ENCODE results near the gene LTBP3. TPM values are rescaled to one million over a fixed set of nuclear protein-coding genes. Genes with fewer than 3 reads are reported as not detected.

The LTBP3 gene
- total RNA-seq, 1 experiment from 2014 or later = 248 TPM

DNA sequence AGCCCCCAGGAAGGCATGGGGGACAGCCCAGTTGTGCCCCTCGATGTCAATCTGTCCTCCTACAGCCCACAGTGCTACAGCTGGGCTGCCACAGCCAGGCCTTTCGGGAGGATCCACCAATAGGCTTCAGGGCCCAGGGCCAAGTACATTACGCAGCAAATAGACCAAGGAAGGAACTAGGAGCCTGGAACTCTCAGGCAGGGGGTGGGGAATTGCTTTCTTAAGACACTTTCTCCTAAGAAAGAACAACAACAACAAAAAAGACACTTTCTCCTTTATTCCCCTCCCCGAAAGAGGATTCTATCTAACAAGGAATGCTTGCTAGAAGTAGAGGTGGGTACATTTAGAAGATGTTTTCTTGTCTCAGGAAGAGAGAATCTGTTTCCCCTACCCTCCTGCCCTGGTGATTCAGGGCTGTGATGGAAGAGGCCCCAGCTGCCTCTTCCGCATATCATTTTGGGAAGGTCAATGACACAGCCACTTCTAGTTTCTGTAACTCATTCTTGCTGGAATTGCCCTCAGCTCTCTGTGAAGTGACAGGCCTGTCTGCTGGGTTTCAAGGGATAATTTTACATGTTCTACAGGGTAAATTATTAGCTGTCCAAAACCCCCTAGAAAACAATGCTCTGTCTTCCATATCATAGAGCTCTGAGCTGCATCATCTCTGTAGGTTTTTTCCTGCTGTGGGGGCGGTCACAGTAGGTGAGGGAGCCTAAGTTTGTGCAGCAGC, 65.4 kb downstream of the LTBP3 start:
- intact Hi-C loops (cut with micrococcal nuclease) = no loop called here
- peak overlapping the region; percentile 26 to 43 for H3K4me3 ChIP-seq (replicated peaks in 1 of 2; ENCODE audit: low read depth in 1 of 2, low read length in 2 of 2)
- H3K9me3 ChIP-seq (ENCODE audit: control insufficient read depth in 1 of 2, insufficient read depth in 1 of 2, low read depth in 1 of 2, low read length in 2 of 2) = no peaks in the 10 kb centered on the region
- H4K20me1 ChIP-seq (ENCODE audit: insufficient read depth) = no peaks in the 10 kb centered on the region
- peaks cover 91 to 96% of the 10 kb centered on the region in 2 experiments for H3K4me1 ChIP-seq (ENCODE audit: control insufficient read depth in 1 of 2, insufficient read depth in 2 of 2, low read length in 2 of 2)
- ChIA-PET POLR2A (interaction anchor here (0.8 to 26.7 kb wide), 4 partner anchors 10 to 110 kb away, joined by 3 to 1499 read pairs (median 742); partner anchors contain the start of genes MALAT1, NEAT1 and SLC25A45), CTCF (interaction anchor here (0.9 to 2.4 kb wide), 8 partner anchors 9 to 24 kb away, joined by 3 to 12 read pairs (median 6); no protein-coding TSS in a partner anchor), RAD21 (ENCODE audit: low non-redundant PET in 1 of 2, low total read pairs in 2 of 2, uncharacterized antibody in 2 of 2, unreplicated experiment in 2 of 2) (interaction anchor here (1.1 to 1.4 kb wide), 3 partner anchors 24 to 110 kb away, joined by 3 read pairs; partner anchors contain the start of gene NEAT1 (in 1 of the 2))
- no peaks in the 10 kb centered on the region for H3K27me3 ChIP-seq (ENCODE audit: insufficient read depth, low read length)
- peak; percentile 28 for ATAC-seq
- H3K79me2 ChIP-seq (ENCODE audit: insufficient read depth, low read length) = peaks cover 24% of the 10 kb centered on the region
- DNase-seq (ENCODE audit: low read depth, low spot score) = no peak
- peak overlapping the region; percentile 98 for H3K27ac ChIP-seq (ENCODE audit: low read depth, low read length)
- H2AFZ ChIP-seq (ENCODE audit: low read depth, low read length, poor library complexity, severe bottlenecking) = no peak overlapping the region
- no peaks in the 10 kb centered on the region for H3K9me2 ChIP-seq (ENCODE audit: insufficient read depth)
- TF ChIP-seq, protein P1, sequence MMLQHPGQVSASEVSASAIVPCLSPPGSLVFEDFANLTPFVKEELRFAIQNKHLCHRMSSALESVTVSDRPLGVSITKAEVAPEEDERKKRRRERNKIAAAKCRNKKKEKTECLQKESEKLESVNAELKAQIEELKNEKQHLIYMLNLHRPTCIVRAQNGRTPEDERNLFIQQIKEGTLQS (IDR thresholded peaks at IDR 0.05) = no peak
- no peak for TF ChIP-seq EZH2 (IDR thresholded peaks at IDR 0.05)
- no peak for TF ChIP-seq EGR1 (IDR thresholded peaks at IDR 0.05; ENCODE audit: low read depth)
- TF ChIP-seq SRF (IDR thresholded peaks at IDR 0.05; ENCODE audit: low read depth) = no peak
- peak; percentile 5 for TF ChIP-seq POLR2A (IDR thresholded peaks at IDR 0.05; ENCODE audit: borderline replicate concordance, extremely low read depth, insufficient read depth, insufficient read length)
- TF ChIP-seq POLR2AphosphoS5 (IDR thresholded peaks at IDR 0.05; ENCODE audit: low read depth, low read length) = peak; percentile 61
- no peak for TF ChIP-seq RAD21 (IDR thresholded peaks at IDR 0.05; ENCODE audit: low read depth)
- no peaks in the 10 kb centered on the region for H3K36me3 ChIP-seq (ENCODE audit: control insufficient read depth in 1 of 2, insufficient read depth in 2 of 2, low read length in 2 of 2)
- TSS peak; percentile 6 for BruUV-seq (replicated peaks)
- H3K9ac ChIP-seq (ENCODE audit: low read length) = peak overlapping the region; percentile 67
- peak overlapping the region; percentile 77 for H3K4me2 ChIP-seq (ENCODE audit: low read length)

DNA sequence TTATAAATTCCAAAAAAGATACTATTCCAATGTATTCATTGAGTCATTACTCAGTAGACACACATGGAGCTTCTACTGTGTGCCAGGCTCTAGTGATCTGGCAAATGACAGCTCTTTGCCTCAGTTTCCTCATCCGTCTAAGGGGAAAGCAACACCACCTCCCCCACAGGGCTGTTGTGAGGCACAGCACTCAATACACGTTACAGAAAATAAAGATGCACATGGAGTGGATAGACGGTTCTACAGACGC, 65.8 kb downstream of the LTBP3 start:
- H3K27me3 ChIP-seq (ENCODE audit: insufficient read depth, low read length) = no peaks in the 10 kb centered on the region
- no peak for TF ChIP-seq CEBPB (IDR thresholded peaks at IDR 0.05; ENCODE audit: low read depth)
- no peaks in the 10 kb centered on the region for H3K9me2 ChIP-seq (ENCODE audit: insufficient read depth)
- no peaks in the 10 kb centered on the region for H3K36me3 ChIP-seq (ENCODE audit: control insufficient read depth in 1 of 2, insufficient read depth in 2 of 2, low read length in 2 of 2)
- CTCF ChIA-PET = interaction anchor here (0.9 to 2.4 kb wide), 5 partner anchors 10 to 24 kb away, joined by 3 to 12 read pairs (median 6); no protein-coding TSS in a partner anchor
- peaks cover 93 to 98% of the 10 kb centered on the region in 2 experiments for H3K4me1 ChIP-seq (ENCODE audit: control insufficient read depth in 1 of 2, insufficient read depth in 2 of 2, low read length in 2 of 2)
- H3K27ac ChIP-seq (ENCODE audit: low read depth, low read length) = peak overlapping the region; percentile 98
- ATAC-seq = 0 out of 2 replicates have a peak, but pooled peaks have one; percentile 0
- H3K9ac ChIP-seq (ENCODE audit: low read length) = peak overlapping the region; percentile 67
- H3K9me3 ChIP-seq (ENCODE audit: control insufficient read depth in 1 of 2, insufficient read depth in 1 of 2, low read depth in 1 of 2, low read length in 2 of 2) = no peaks in the 10 kb centered on the region
- intact Hi-C loops (cut with micrococcal nuclease) = no loop called here
- H3K79me2 ChIP-seq (ENCODE audit: insufficient read depth, low read length) = peaks cover 22% of the 10 kb centered on the region
- BruUV-seq (replicated peaks) = no TSS peak
- no peak for DNase-seq (ENCODE audit: low read depth, low spot score)
- H2AFZ ChIP-seq (ENCODE audit: low read depth, low read length, poor library complexity, severe bottlenecking) = no peak overlapping the region
- no peaks in the 10 kb centered on the region for H4K20me1 ChIP-seq (ENCODE audit: insufficient read depth)
- POLR2A ChIA-PET = interaction anchor here (12.6 to 26.7 kb wide), 3 partner anchors 10 to 71 kb away, joined by 575 to 1499 read pairs (median 910); partner anchors contain the start of genes MALAT1 and NEAT1
- peak overlapping the region in 1 of 2 experiments; percentile 43; a peak in 3 of 4 replicates for H3K4me3 ChIP-seq (replicated peaks in 1 of 2; ENCODE audit: low read depth in 1 of 2, low read length in 2 of 2)
- H3K4me2 ChIP-seq (ENCODE audit: low read length) = peak overlapping the region; percentile 77
- RAD21 ChIA-PET (ENCODE audit: low non-redundant PET in 1 of 2, low total read pairs in 2 of 2, uncharacterized antibody in 2 of 2, unreplicated experiment in 2 of 2) = interaction anchor here (1.1 to 1.3 kb wide), 2 partner anchors 70 to 109 kb away, joined by 3 read pairs; partner anchors contain the start of gene NEAT1 (in 1 of the 2)

All from HCT116 (cell line).